ENCODE data around the gene LYRM1.

DNA sequence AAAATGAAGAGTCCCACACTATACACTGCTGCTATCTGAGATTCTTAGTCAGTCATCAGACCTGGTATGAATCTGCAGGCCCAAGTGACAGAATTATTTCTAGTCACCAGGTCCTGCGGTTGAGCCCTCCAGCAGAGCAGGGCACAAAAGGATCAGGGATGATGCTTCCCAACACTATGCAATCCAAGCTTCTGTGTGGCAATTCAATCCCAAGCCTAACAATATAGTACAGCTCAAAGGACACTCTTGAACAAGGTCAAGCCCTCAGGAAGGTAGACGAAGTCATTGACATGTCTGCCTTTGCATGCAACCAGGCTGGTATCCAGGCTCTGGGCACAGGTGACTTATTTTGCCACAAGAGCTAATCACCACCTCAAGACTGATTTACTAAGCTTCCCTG, 6.2 kb upstream of the LYRM1 start:
- TF ChIP-seq EZH2phosphoT487 (IDR thresholded peaks at IDR 0.05; ENCODE audit: borderline replicate concordance, low read length), result no peak
- TF ChIP-seq, protein P1, sequence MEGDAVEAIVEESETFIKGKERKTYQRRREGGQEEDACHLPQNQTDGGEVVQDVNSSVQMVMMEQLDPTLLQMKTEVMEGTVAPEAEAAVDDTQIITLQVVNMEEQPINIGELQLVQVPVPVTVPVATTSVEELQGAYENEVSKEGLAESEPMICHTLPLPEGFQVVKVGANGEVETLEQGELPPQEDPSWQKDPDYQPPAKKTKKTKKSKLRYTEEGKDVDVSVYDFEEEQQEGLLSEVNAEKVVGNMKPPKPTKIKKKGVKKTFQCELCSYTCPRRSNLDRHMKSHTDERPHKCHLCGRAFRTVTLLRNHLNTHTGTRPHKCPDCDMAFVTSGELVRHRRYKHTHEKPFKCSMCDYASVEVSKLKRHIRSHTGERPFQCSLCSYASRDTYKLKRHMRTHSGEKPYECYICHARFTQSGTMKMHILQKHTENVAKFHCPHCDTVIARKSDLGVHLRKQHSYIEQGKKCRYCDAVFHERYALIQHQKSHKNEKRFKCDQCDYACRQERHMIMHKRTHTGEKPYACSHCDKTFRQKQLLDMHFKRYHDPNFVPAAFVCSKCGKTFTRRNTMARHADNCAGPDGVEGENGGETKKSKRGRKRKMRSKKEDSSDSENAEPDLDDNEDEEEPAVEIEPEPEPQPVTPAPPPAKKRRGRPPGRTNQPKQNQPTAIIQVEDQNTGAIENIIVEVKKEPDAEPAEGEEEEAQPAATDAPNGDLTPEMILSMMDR (IDR thresholded peaks at IDR 0.05; ENCODE audit: low read depth, low read length, poor library complexity, severe bottlenecking), result no peak
